GM23338 (cell line): ENCODE data around the gene PAX4. TPM values are rescaled to one million over a fixed set of nuclear protein-coding genes. Genes with fewer than 3 reads are reported as not detected.

Source experiments
- ATAC-seq: fragments of 200-7000 bp; cut with Tn5 transposase; 3 replicates; pipeline ENCODE4 v1.9.1; 2020
- DNase-seq: peaks from one replicate; pipeline ENCODE4 v3.0.0-alpha.2; 2015; ENCODE audit warnings: low spot score
- H2AFZ ChIP-seq: fragments of 200-600 bp; sonication (generic); 2 replicates; pipeline ENCODE4 v1.8.0; 2016; ENCODE audit warnings: antibody characterized with exemption, mild to moderate bottlenecking, moderate library complexity
- H3F3A ChIP-seq: fragments of 200-600 bp; sonication (generic); replicated peaks from 2 replicates; pipeline ENCODE4 v1.8.0; 2017; ENCODE audit warnings: antibody characterized with exemption, mixed run types, low read depth
- H3K27ac ChIP-seq: fragments of 200-600 bp; sonication (generic); 2 replicates; pipeline ENCODE4 v1.6.1; 2016; ENCODE audit warnings: low read depth
- H3K27me3 ChIP-seq: fragments of 200-600 bp; sonication (generic); 2 replicates; pipeline ENCODE4 v1.8.0; 2016; ENCODE audit warnings: mild to moderate bottlenecking, mixed run types, moderate library complexity; ENCODE audit not compliant: insufficient read depth
- H3K36me3 ChIP-seq: fragments of 200-600 bp; sonication (generic); 2 replicates; pipeline ENCODE4 v1.8.0; 2016; ENCODE audit warnings: mild to moderate bottlenecking; ENCODE audit not compliant: insufficient read depth
- H3K4me1 ChIP-seq: fragments of 200-600 bp; sonication (generic); 2 replicates; pipeline ENCODE4 v1.8.0; 2016; ENCODE audit warnings: mild to moderate bottlenecking, moderate library complexity; ENCODE audit not compliant: insufficient read depth
- H3K4me2 ChIP-seq: fragments of 200-600 bp; sonication (generic); 2 replicates; pipeline ENCODE4 v1.7.1; 2017; ENCODE audit warnings: mixed run types
- H3K4me3 ChIP-seq: fragments of 200-600 bp; sonication (generic); 2 replicates; pipeline ENCODE4 v1.6.1; 2016; ENCODE audit warnings: mixed run types
- H3K79me2 ChIP-seq: fragments of 200-600 bp; sonication (generic); replicated peaks from 2 replicates; pipeline ENCODE4 v1.8.0; 2017; ENCODE audit warnings: mild to moderate bottlenecking; ENCODE audit not compliant: insufficient read depth
- H3K9me2 ChIP-seq: fragments of 200-600 bp; sonication (generic); 2 replicates; pipeline ENCODE4 v1.8.0; 2017; ENCODE audit not compliant: insufficient read depth
- H4K20me1 ChIP-seq: fragments of 200-600 bp; sonication (generic); replicated peaks from 2 replicates; pipeline ENCODE4 v1.8.0; 2017; ENCODE audit warnings: mild to moderate bottlenecking; ENCODE audit not compliant: insufficient read depth
- H3K27ac Mint-ChIP-seq: 2 replicates; pipeline ENCODE4 v1.8.0; 2020; ENCODE audit warnings: inconsistent platforms, mild to moderate bottlenecking, moderate library complexity, mixed read lengths
- H3K27me3 Mint-ChIP-seq: 3 replicates; pipeline ENCODE4 v1.8.0; 2022; ENCODE audit warnings: low read depth, mild to moderate bottlenecking, moderate library complexity, mixed read lengths, inconsistent platforms; ENCODE audit not compliant: insufficient read depth, poor library complexity
- H3K36me3 Mint-ChIP-seq: 3 replicates; pipeline ENCODE4 v1.8.0; 2021; ENCODE audit warnings: low read depth, mild to moderate bottlenecking, inconsistent platforms, moderate library complexity, mixed read lengths
- H3K4me1 Mint-ChIP-seq: 3 replicates; pipeline ENCODE4 v1.8.0; 2020; ENCODE audit warnings: mild to moderate bottlenecking, inconsistent platforms, mixed read lengths
- H3K4me3 Mint-ChIP-seq: 3 replicates; pipeline ENCODE4 v1.8.0; 2021; ENCODE audit warnings: moderate library complexity, mild to moderate bottlenecking, inconsistent platforms, mixed read lengths
- H3K9me3 Mint-ChIP-seq: 3 replicates; pipeline ENCODE4 v1.8.0; 2020; ENCODE audit warnings: moderate library complexity, mild to moderate bottlenecking, inconsistent platforms, mixed read lengths
- EZH2 ChIP-seq: fragments of 200-600 bp; sonication (generic); IDR thresholded peaks from one replicate; pipeline ENCODE4 v1.8.0; 2017; ENCODE audit warnings: antibody characterized with exemption, mild to moderate bottlenecking, low read depth; ENCODE audit not compliant: unreplicated experiment
- EZH2phosphoT487 ChIP-seq: fragments of 200-600 bp; sonication (generic); IDR thresholded peaks from one replicate; pipeline ENCODE4 v1.8.1; 2018; ENCODE audit warnings: antibody characterized with exemption; ENCODE audit not compliant: unreplicated experiment
- JUNB ChIP-seq: IDR thresholded peaks from one replicate; pipeline ENCODE4 v1.6.1; 2016; ENCODE audit warnings: antibody characterized with exemption; ENCODE audit not compliant: unreplicated experiment
- STAT1 ChIP-seq: IDR thresholded peaks from one replicate; pipeline ENCODE4 v1.6.1; 2016; ENCODE audit warnings: antibody characterized with exemption; ENCODE audit not compliant: unreplicated experiment
- ZNF331 ChIP-seq: fragments of 250-450 bp; sonication (Bioruptor Pico); IDR thresholded peaks from 2 replicates; pipeline ENCODE4 v1.5.0; 2020; ENCODE audit warnings: low read depth, mild to moderate bottlenecking, moderate library complexity
- polyA plus RNA-seq: library from polyadenylated mRNA; unstranded; fragments of >200 nt; fragmentation: Nextera tagmentation; extraction: Ambion mirVana; gene quantifications from 2 replicates; pipeline ENCODE4 v1.2.1, GENCODE V29; 2016
- total RNA-seq: library from RNA; depleted of rRNA; stranded (reverse); fragments of >200 nt; shearing (Covaris generic); gene quantifications from 2 replicates; pipeline ENCODE4 v1.2.3, GENCODE V29; 2014
- TF ChIP-seq, protein P1 (sequence below): IDR thresholded peaks from one replicate; pipeline ENCODE4 v1.6.1; 2018; ENCODE audit warnings: antibody characterized with exemption; ENCODE audit not compliant: unreplicated experiment
- TF ChIP-seq, protein P2 (sequence below), 2 experiments: fragments of 200-600 bp in 1 of 2; sonication (generic) in 1 of 2; conservative IDR thresholded peaks; 2 replicates each; pipeline versions ENCODE4 v1.5.1 to v1.6.1; 2016 to 2017; ENCODE audit warnings: antibody characterized with exemption in 2 of 2, low read depth in 2 of 2, mild to moderate bottlenecking in 2 of 2, moderate library complexity in 1 of 2

PAX4 gene
- total and polyA plus RNA-seq, 2 experiments from 2014 or later, result not detected

- TF ChIP-seq, protein P1, sequence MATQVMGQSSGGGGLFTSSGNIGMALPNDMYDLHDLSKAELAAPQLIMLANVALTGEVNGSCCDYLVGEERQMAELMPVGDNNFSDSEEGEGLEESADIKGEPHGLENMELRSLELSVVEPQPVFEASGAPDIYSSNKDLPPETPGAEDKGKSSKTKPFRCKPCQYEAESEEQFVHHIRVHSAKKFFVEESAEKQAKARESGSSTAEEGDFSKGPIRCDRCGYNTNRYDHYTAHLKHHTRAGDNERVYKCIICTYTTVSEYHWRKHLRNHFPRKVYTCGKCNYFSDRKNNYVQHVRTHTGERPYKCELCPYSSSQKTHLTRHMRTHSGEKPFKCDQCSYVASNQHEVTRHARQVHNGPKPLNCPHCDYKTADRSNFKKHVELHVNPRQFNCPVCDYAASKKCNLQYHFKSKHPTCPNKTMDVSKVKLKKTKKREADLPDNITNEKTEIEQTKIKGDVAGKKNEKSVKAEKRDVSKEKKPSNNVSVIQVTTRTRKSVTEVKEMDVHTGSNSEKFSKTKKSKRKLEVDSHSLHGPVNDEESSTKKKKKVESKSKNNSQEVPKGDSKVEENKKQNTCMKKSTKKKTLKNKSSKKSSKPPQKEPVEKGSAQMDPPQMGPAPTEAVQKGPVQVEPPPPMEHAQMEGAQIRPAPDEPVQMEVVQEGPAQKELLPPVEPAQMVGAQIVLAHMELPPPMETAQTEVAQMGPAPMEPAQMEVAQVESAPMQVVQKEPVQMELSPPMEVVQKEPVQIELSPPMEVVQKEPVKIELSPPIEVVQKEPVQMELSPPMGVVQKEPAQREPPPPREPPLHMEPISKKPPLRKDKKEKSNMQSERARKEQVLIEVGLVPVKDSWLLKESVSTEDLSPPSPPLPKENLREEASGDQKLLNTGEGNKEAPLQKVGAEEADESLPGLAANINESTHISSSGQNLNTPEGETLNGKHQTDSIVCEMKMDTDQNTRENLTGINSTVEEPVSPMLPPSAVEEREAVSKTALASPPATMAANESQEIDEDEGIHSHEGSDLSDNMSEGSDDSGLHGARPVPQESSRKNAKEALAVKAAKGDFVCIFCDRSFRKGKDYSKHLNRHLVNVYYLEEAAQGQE, result no peak
- TF ChIP-seq ZNF331 (CRISPR knock-in tag) (no peak), EZH2 (no peak), JUNB (no peak), EZH2phosphoT487 (no peak)
- TF ChIP-seq, protein P2, sequence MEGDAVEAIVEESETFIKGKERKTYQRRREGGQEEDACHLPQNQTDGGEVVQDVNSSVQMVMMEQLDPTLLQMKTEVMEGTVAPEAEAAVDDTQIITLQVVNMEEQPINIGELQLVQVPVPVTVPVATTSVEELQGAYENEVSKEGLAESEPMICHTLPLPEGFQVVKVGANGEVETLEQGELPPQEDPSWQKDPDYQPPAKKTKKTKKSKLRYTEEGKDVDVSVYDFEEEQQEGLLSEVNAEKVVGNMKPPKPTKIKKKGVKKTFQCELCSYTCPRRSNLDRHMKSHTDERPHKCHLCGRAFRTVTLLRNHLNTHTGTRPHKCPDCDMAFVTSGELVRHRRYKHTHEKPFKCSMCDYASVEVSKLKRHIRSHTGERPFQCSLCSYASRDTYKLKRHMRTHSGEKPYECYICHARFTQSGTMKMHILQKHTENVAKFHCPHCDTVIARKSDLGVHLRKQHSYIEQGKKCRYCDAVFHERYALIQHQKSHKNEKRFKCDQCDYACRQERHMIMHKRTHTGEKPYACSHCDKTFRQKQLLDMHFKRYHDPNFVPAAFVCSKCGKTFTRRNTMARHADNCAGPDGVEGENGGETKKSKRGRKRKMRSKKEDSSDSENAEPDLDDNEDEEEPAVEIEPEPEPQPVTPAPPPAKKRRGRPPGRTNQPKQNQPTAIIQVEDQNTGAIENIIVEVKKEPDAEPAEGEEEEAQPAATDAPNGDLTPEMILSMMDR (conservative IDR thresholded peaks at IDR 0.05; ENCODE audit: low read depth in 2 of 2), result no peak
These were observed 39.1 kb downstream of the PAX4 start (continued) for GRCh38 chr7:127578711-127579275.

GRCh38 chr7:127578036-127578684 is 39.8 kb downstream of the PAX4 start:
- H3K27ac ChIP-seq, result no peak overlapping the region
- no peak overlapping the region for H3K27ac Mint-ChIP-seq
- TF ChIP-seq, protein P2 (conservative IDR thresholded peaks at IDR 0.05; ENCODE audit: low read depth in 2 of 2), result peak; percentile 51 to 70
- no peak for TF ChIP-seq STAT1
- H3F3A ChIP-seq, result no peaks in the 10 kb centered on the region
- peaks cover 3% of the 10 kb centered on the region for H3K27me3 Mint-ChIP-seq
- H3K4me2 ChIP-seq, result no peak overlapping the region
- no peak overlapping the region for H3K4me3 ChIP-seq
- no peaks in the 10 kb centered on the region for H3K9me2 ChIP-seq
- H3K36me3 ChIP-seq, result peaks cover 7% of the 10 kb centered on the region; the same call in 1 of the 2 replicates
- peaks cover 3% of the 10 kb centered on the region; the same call in 1 of the 2 replicates for H3K79me2 ChIP-seq
- no peaks in the 10 kb centered on the region; the same call in 2 of the 3 replicates for H3K4me1 Mint-ChIP-seq
- H4K20me1 ChIP-seq, result peaks cover 11% of the 10 kb centered on the region; the same call in 1 of the 2 replicates
- H3K4me1 ChIP-seq, result no peaks in the 10 kb centered on the region
- ATAC-seq (peak; percentile 71), DNase-seq (peak; percentile 56)
- H3K9me3 Mint-ChIP-seq, result no peaks in the 10 kb centered on the region
- no peak overlapping the region for H2AFZ ChIP-seq
- H3K27me3 ChIP-seq, result no peaks in the 10 kb centered on the region
- H3K36me3 Mint-ChIP-seq, result peaks cover 16% of the 10 kb centered on the region
- no peak overlapping the region for H3K4me3 Mint-ChIP-seq
